HepG2 (cell line): ENCODE measurements around the gene CDH2.

Source experiments
- BHLHE40 ChIP-seq: IDR thresholded peaks from 2 replicates; pipeline ENCODE4 v1.6.1; 2011; ENCODE audit warnings: low read length, improper control_type of control experiment
- KLF11 ChIP-seq: IDR thresholded peaks from 2 replicates; pipeline ENCODE4 v1.6.1; 2016; ENCODE audit warnings: missing compliant biosample characterization
- POLR2A ChIP-seq, 2 experiments: IDR thresholded peaks; 2 replicates each; pipeline ENCODE4 v1.6.1; 2011; ENCODE audit warnings: low read depth in 2 of 2, low read length in 2 of 2, mild to moderate bottlenecking in 1 of 2, moderate library complexity in 1 of 2; ENCODE audit not compliant: insufficient read depth in 1 of 2
- SP2 ChIP-seq: sonication (generic); formaldehyde crosslinking; IDR thresholded peaks from 2 replicates; pipeline ENCODE4 v1.5.1; 2020; ENCODE audit warnings: mild to moderate bottlenecking, missing genetic modification reagents
- ZNF713 ChIP-seq: sonication (generic); formaldehyde crosslinking; IDR thresholded peaks from 2 replicates; pipeline ENCODE4 v1.4.0; 2020; ENCODE audit warnings: mild to moderate bottlenecking, missing genetic modification reagents
- TF ChIP-seq, protein P1 (sequence below): sonication (generic); formaldehyde crosslinking; IDR thresholded peaks from 2 replicates; pipeline ENCODE4 v1.8.1; 2023; ENCODE audit warnings: missing genetic modification reagents, mild to moderate bottlenecking, borderline replicate concordance

DNA sequence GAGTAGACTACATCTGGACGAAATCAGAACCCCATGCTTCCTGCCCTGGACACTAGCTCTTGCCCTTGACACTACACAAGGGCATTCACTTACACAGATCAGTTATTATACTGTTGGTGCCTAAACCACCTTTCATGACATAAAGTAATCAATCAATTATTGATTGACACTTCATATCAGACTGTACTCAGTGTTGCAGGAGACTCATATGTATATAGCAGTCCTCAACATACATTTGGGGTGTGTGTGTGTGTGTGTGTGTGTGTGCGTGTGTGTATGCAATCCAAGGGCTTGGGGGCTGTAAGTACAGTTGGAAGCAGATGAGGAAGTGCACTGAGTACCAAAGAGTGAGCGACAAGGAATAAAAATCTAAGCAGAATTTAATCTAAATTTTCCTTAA is 5.1 kb downstream of the CDH2 start:
- no peak for TF ChIP-seq SP2 (CRISPR knock-in tag)
- TF ChIP-seq BHLHE40, result no peak
- TF ChIP-seq ZNF713 (CRISPR knock-in tag), result no peak
- TF ChIP-seq KLF11 (CRISPR knock-in tag), result no peak
- TF ChIP-seq, protein P1, sequence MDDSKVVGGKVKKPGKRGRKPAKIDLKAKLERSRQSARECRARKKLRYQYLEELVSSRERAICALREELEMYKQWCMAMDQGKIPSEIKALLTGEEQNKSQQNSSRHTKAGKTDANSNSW (CRISPR knock-in tag), result no peak
- TF ChIP-seq POLR2A (IDR thresholded peaks at IDR 0.05; ENCODE audit: insufficient read depth in 1 of 2, low read depth in 2 of 2, low read length in 2 of 2), result no peak
